Mesenteric fat pad (tissue), 1 donor: ENCODE measurements around the gene BHLHE23. TPM values are rescaled to one million over a fixed set of nuclear protein-coding genes. Genes with fewer than 3 reads are reported as not detected.

Experiments
- DNase-seq: peaks from one replicate; pipeline ENCODE4 v3.0.0-alpha.2; 2020; ENCODE audit warnings: low spot score
- long read RNA-seq: library from polyadenylated mRNA; unstranded; transcript quantifications from one replicate; pipeline ENCODE4 v2.0.0, GENCODE V29; 2020
- total RNA-seq: library from RNA; stranded (reverse); fragmentation: NEBNext Ultra II Directional; extraction: Animal tissue kit (Norgen Biotek cat#: 25700); gene quantifications from one replicate; pipeline ENCODE4 v1.2.1, GENCODE V29; 2021
- donor health status: DM: yes; HTN: yes; CAD: no.

BHLHE23 gene
- total RNA-seq, result not detected
- long read RNA-seq, result 0 reads

GRCh38 chr20:63006540-63007359 is at the start of gene BHLHE23:
Gene BHLHE23 (minus strand): TSS chr20:63006964. CDS start chr20:63006774, 190 bp downstream.
- no peak for DNase-seq

GRCh38 chr20:63055575-63056235 is 48.9 kb upstream of the BHLHE23 start:
- DNase-seq, result peak; percentile 87

GRCh38 chr20:63054681-63055240 is 48.0 kb upstream of the BHLHE23 start:
- peak; percentile 87 for DNase-seq

GRCh38 chr20:63054103-63054474 is 47.3 kb upstream of the BHLHE23 start:
- DNase-seq, result peak; percentile 69

- DNase-seq, result peak; percentile 78
Observed at GRCh38 chr20:63053432-63054102, 46.8 kb upstream of the BHLHE23 start.

GRCh38 chr20:63052571-63053431 is 46.0 kb upstream of the BHLHE23 start:
- no peak for DNase-seq

GRCh38 chr20:63051911-63052310 is 45.1 kb upstream of the BHLHE23 start:
- no peak for DNase-seq

- no peak for DNase-seq
Observed at GRCh38 chr20:63051186-63051860, 44.6 kb upstream of the BHLHE23 start.

- no peak for DNase-seq
Observed at GRCh38 chr20:63050406-63050805, 43.6 kb upstream of the BHLHE23 start.

GRCh38 chr20:63049561-63050221 is 42.9 kb upstream of the BHLHE23 start:
- no peak for DNase-seq

GRCh38 chr20:63049191-63049518 is 42.4 kb upstream of the BHLHE23 start:
- DNase-seq, result no peak

GRCh38 chr20:63048516-63049190 is 41.9 kb upstream of the BHLHE23 start:
- DNase-seq, result no peak

- no peak for DNase-seq
Observed at GRCh38 chr20:63047946-63048345, 41.2 kb upstream of the BHLHE23 start.

- no peak for DNase-seq
Observed at GRCh38 chr20:63047267-63047666, 40.5 kb upstream of the BHLHE23 start.

- DNase-seq, result no peak
Observed at GRCh38 chr20:63046841-63047240, 40.1 kb upstream of the BHLHE23 start.

GRCh38 chr20:63045991-63046390 is 39.2 kb upstream of the BHLHE23 start:
- DNase-seq, result no peak

- no peak for DNase-seq
Observed at GRCh38 chr20:63045401-63045800, 38.6 kb upstream of the BHLHE23 start.

GRCh38 chr20:63044605-63045004 is 37.8 kb upstream of the BHLHE23 start:
- no peak for DNase-seq

GRCh38 chr20:63044204-63044600 is 37.4 kb upstream of the BHLHE23 start:
- DNase-seq, result no peak
